SK-N-SH treated with all-trans-retinoic acid at 6 μM for 48 hours (cell line): Measurements from ENCODE around the gene SMIM14.
"Not testable (repeated sequence)": the region's sequence is repeated elsewhere in the genome, so short reads cannot be mapped to it uniquely, and the experiment has no call there.

Experiments used
- ARNTL ChIP-seq: fragments of 450-650 bp; formaldehyde crosslinking; IDR thresholded peaks from 2 replicates; pipeline ENCODE4 v1.5.0; 2020; ENCODE audit warnings: low read depth, mild to moderate bottlenecking, moderate library complexity, borderline replicate concordance
- CREB5 ChIP-seq: fragments of 250-450 bp; sonication (Bioruptor Pico); IDR thresholded peaks from 2 replicates; pipeline ENCODE4 v1.5.1; 2020; ENCODE audit warnings: low read depth, mild to moderate bottlenecking, moderate library complexity
- CSDC2 ChIP-seq: fragments of 250-450 bp; sonication (Bioruptor Pico); IDR thresholded peaks from 2 replicates; pipeline ENCODE4 v1.5.0; 2020; ENCODE audit warnings: mild to moderate bottlenecking, moderate library complexity
- ESRRG ChIP-seq: fragments of 250-450 bp; sonication (Bioruptor Pico); IDR thresholded peaks from 2 replicates; pipeline ENCODE4 v1.6.1; 2021; ENCODE audit warnings: mild to moderate bottlenecking
- GLIS3 ChIP-seq: fragments of 250-450 bp; sonication (Bioruptor Pico); IDR thresholded peaks from 2 replicates; pipeline ENCODE4 v1.5.0; 2020; ENCODE audit warnings: mild to moderate bottlenecking, moderate library complexity
- SNAI2 ChIP-seq: fragments of 250-450 bp; sonication (Bioruptor Pico); IDR thresholded peaks from 2 replicates; pipeline ENCODE4 v1.5.0; 2020; ENCODE audit warnings: mild to moderate bottlenecking, moderate library complexity
- TCF4 ChIP-seq: fragments of 250-450 bp; sonication (Bioruptor Pico); IDR thresholded peaks from 2 replicates; pipeline ENCODE4 v1.8.0; 2021; ENCODE audit warnings: mild to moderate bottlenecking, moderate library complexity, borderline replicate concordance
- TOX ChIP-seq: fragments of 250-450 bp; sonication (Bioruptor Pico); IDR thresholded peaks from 2 replicates; pipeline ENCODE4 v1.8.0; 2021; ENCODE audit warnings: mild to moderate bottlenecking, moderate library complexity, borderline replicate concordance
- ZFP3 ChIP-seq: fragments of 250-450 bp; sonication (Bioruptor Pico); IDR thresholded peaks from 2 replicates; pipeline ENCODE4 v1.5.0; 2020; ENCODE audit warnings: mild to moderate bottlenecking, moderate library complexity
- ZFP30 ChIP-seq: fragments of 450-650 bp; formaldehyde crosslinking; IDR thresholded peaks from 2 replicates; pipeline ENCODE4 v1.5.0; 2022; ENCODE audit warnings: mild to moderate bottlenecking, moderate library complexity
- TF ChIP-seq, protein P1 (sequence below): fragments of 250-450 bp; sonication (Bioruptor Pico); IDR thresholded peaks from 2 replicates; pipeline ENCODE4 v1.8.0; 2020; ENCODE audit warnings: mild to moderate bottlenecking, moderate library complexity, borderline replicate concordance

DNA sequence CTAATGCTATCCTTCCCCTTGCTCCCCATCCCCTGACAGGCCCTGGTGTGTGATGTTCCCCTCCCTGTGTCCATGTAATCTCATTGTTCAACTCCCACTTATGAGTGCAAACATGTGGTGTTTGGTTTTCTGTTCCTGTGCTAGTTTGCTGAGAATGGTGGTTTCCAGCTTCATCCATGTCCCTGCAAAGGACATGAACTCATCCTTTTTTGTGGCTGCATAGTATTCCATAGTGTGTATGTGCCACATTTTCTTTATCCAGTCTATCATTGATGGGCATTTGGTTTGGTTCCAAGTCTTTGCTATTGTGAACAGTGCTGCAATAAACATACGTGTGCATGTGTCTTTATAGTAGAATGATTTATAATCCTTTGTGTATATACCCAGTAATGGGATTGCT is 31.6 kb upstream of the SMIM14 start:
- TF ChIP-seq, protein P1, sequence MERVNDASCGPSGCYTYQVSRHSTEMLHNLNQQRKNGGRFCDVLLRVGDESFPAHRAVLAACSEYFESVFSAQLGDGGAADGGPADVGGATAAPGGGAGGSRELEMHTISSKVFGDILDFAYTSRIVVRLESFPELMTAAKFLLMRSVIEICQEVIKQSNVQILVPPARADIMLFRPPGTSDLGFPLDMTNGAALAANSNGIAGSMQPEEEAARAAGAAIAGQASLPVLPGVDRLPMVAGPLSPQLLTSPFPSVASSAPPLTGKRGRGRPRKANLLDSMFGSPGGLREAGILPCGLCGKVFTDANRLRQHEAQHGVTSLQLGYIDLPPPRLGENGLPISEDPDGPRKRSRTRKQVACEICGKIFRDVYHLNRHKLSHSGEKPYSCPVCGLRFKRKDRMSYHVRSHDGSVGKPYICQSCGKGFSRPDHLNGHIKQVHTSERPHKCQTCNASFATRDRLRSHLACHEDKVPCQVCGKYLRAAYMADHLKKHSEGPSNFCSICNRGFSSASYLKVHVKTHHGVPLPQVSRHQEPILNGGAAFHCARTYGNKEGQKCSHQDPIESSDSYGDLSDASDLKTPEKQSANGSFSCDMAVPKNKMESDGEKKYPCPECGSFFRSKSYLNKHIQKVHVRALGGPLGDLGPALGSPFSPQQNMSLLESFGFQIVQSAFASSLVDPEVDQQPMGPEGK (CRISPR knock-in tag) = not testable (repeated sequence)
- not testable (repeated sequence) for TF ChIP-seq CREB5, TCF4, ZFP30, ARNTL, ESRRG, ZFP3, CSDC2, SNAI2, GLIS3, TOX (CRISPR knock-in tag)
